Posterior vena cava (tissue), 2 donors: ENCODE results near the gene CLEC18B. TPM values are rescaled to one million over a fixed set of nuclear protein-coding genes. Genes with fewer than 3 reads are reported as not detected.
"Not testable (repeated sequence)": the region's sequence is repeated elsewhere in the genome, so short reads cannot be mapped to it uniquely, and the experiment has no call there.

Experiments
- DNase-seq: peaks from one replicate; pipeline ENCODE4 v3.0.0-alpha.2; 2020; ENCODE audit warnings: low spot score
- intact Hi-C, 2 donors: fragments of 100-400 bp; cut with DNase I; formaldehyde crosslinking; loops; one replicate each; pipeline versions ENCODE4 v1.14.1 to v1.14.2; 2022 to 2023
- long read RNA-seq, 2 donors: library from polyadenylated mRNA; unstranded; transcript quantifications; one replicate each; pipeline ENCODE4 v2.0.0, GENCODE V29; 2020 to 2021
- total RNA-seq, 2 donors: library from RNA; stranded (reverse); fragmentation: NEBNext Ultra II Directional; extraction: Animal tissue kit (Norgen Biotek cat#: 25700); gene quantifications; one replicate each; pipeline ENCODE4 v1.2.1, GENCODE V29; 2021
- donor health status: DM: yes; HTN: yes; CAD: no.
- donor health status: DM: yes; HTN: yes; CAD: no.

The CLEC18B gene
- under 1 TPM; 0.52 to 0.60 TPM for total RNA-seq
- long read RNA-seq, donor 1, partial matches to known transcripts: 0 of 1 reads
- long read RNA-seq, donor 1, other reads (novel, unspliced or antisense): 1 of 1 reads
- long read RNA-seq, donor 2: 0 reads

DNA sequence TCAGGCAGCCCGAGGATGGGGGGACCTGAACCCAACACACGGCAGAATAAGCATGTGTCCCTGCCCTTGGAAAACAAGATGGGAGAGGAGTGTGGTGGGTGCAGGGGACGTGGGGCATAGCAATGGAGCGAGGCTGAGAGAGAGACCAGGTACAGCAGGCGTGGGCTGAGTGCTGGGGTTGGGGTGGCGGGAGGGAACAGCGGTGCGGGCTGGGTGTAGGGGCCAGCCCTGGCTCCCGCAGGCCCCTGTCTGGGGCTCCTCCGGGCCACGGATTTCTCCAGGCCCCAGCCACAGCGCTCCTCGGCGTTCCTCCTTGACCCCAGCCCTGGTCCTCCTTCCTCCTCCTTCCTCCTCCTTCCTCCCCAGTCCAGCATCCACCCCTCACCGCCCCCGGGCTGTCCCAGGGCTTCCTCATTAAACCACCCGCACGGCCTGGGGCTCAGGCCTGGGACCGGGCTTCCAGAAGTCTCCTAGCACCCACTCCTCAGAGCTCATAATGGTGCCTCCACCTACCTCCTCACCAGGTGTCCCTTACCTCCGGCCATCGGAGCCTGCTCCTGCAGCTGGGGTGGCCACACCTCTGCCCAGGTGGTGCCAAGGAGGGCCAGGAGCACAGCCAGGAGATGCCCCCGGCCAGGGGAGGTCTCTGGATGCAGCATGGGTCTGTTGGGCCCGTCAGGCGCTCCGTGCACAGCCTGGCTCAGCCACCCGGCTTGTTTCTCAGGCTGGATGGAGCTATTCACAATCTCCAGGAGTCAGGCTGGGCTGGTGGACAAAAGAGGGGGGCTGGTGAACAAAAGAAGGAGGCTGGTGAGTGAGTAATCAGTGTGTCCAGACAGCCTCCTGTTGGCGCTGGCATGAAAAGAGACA lies at the start of gene CLEC18B:
CLEC18B (minus strand) TSS at position 867 of the 870 bp plus-strand sequence; CDS start at position 659, 208 bp downstream.
- intact Hi-C loops: not testable (repeated sequence)
- DNase-seq: peak; percentile 70

DNA sequence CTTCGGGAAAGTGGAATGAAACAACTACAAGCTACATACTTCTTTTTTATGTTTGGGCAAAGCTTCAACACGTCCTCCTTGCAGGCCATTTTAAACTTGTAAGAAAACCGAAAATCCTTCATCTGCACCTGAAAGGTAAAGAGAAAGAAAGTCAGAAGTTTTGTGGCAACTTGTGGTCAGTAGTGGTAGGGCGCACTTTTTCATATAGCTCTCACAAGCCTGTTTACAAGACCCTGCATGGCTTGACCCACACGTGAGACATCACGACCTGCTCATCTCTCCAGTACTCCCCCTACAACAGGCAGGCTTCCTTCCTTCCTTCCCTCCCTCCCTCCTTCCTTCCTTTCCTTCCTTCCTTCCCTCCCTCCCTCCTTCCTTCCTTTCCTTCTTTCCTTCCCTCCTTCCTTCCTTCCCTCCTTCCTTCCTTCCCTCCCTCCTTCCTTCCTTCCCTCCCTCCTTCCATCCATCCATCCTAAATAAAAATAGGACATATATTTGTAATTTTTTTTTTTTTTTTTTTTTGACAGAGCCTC lies 48.7 kb upstream of the CLEC18B start:
- intact Hi-C loops: loop anchor here (5.0 to 10.0 kb wide), 2 partner anchors 152 to 155 kb away; no protein-coding TSS in a partner anchor
- DNase-seq: no peak

DNA sequence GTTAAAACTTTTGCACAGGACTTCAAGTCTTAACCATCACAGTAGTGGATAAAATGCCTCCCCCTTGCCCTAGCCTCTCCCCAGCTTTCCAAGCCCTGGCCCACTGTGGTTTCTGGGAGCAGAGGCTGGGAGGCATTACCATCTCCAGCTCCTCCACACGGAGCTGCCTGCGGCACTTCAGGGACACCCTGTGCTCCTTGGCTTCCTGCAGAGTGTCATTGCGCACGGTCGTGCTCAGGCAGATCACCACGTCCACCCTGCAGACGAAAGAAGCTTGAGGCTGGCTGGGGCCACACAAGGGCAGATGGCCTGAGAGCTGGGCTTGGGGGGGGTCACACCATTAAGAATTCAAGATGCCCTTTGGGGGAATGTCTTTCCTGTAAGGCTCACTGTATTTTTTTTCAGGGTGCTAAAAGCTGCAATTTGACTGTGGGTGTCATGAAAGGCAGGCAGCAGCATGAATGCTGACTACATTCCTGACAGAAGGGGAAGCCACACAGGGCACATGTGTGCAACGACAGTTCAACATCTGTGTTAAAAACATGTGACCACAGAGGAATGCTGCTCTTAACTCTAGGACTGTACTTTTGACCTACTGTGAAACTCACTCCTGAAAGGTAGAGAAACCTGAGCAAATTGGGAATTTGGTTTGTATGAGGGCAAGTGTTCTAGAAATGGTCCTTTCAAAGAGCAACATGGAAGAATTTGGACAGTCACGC lies 47.7 kb upstream of the CLEC18B start:
- intact Hi-C loops: loop anchor here in 1 of 2 donors (10.0 kb wide), 1 partner anchor 156 kb away; no protein-coding TSS in a partner anchor

DNA sequence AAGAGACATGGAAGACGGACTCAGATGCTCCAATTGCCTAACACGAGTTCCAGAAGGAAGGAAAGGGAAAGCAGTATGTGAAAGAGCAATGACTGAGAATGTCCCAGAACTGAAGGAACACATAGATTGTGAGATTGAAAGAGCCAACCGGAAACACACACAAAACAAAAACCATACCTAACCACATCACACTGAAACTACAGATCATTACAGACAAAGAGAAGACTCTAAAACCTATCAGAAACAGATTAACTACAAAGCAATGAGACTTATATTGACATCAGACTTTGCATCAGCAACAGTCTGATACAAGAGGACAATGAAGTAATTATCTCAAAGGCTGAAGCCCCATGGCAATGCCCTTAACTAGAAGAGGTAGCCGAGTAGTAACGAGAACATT lies 45.6 kb upstream of the CLEC18B start:
- no peak for DNase-seq
- intact Hi-C loops: loop anchor here in 1 of 2 donors (10.0 kb wide), 1 partner anchor 158 kb away; no protein-coding TSS in a partner anchor

More for the DNA sequence above, 47.7 kb upstream of the CLEC18B start:
- DNase-seq: no peak

DNA sequence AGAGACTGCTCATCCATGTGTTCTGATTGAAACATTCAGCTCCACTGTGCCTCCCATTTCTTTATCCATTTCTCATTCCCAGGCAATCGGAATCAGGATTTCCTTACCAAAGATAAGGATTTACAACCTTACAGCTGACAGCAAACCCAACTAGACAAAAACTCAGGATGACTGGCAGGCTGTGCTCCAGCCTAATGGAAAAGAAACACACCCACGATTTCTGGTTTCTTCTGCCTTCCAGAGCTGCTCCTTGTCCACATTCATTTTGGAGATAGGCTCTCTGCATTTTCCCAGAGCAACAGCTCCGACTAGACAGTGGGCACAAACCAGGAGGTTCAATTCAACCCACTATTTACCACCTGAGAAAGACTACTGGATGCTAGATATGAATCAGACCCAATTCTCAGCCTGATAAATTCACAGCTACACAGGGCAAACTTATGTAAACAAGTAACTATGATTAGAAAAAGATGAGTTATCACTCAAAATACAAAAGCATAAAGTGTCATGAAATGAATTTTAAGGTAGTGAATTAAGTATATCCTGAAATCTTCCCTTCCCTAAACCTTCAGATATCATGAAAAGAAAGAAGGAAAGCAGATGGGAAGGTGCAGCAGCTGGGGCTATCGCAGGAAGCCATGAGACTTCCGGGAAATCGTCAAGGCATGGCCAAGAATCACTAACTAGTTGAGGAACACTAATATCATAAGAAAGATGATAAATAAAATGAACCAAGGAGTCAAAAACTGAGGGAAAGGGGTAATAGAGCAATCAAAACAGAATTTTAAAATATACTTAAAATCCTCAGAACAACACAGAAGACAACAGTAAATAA lies 44.8 kb upstream of the CLEC18B start:
- intact Hi-C loops: loop anchor here in 1 of 2 donors (10.0 kb wide), 1 partner anchor 159 kb away; no protein-coding TSS in a partner anchor
- DNase-seq: no peak

DNA sequence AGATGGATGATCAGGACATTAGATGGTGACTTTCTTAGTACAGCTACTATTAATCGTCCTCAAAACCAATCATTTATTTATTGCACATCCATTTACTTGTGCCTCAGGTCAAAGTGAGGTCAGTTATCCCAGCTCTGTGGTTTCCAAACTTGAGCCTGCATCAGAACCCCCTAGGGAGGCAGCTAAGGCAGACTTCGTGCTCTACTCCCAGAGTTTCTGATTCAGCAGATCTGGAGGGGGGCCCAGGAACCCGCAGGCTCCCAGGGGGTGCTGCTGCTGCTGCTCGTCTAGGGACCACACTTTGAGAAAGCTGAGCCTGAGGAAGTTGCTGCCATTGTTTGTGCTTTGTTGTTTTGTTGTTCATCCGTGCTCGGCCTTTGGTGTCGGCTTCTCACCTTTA lies 44.0 kb upstream of the CLEC18B start:
- intact Hi-C loops: loop anchor here in 1 of 2 donors (10.0 kb wide), 1 partner anchor 160 kb away; no protein-coding TSS in a partner anchor
- no peak for DNase-seq

DNA sequence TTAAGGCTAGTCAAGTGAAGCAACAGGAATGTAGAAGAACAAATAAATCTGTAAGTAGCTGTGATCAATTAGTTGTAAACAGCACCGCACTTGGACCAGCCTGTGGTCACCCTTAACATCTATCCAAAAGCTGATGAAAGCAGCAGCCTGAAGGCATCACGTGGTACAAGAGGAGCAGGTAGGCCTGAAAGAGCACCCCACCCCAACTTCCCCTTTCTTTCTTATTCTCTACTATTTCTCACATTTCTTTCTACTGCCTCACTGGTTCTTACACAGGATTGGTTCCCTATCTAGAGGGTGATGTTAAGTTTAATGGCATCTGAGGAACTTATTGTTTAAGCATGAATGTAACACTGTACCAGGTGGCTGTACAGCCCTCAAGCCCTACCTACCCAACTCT lies 42.6 kb upstream of the CLEC18B start:
- intact Hi-C loops: loop anchor here in 1 of 2 donors (10.0 kb wide), 1 partner anchor 161 kb away; no protein-coding TSS in a partner anchor
- no peak for DNase-seq

DNA sequence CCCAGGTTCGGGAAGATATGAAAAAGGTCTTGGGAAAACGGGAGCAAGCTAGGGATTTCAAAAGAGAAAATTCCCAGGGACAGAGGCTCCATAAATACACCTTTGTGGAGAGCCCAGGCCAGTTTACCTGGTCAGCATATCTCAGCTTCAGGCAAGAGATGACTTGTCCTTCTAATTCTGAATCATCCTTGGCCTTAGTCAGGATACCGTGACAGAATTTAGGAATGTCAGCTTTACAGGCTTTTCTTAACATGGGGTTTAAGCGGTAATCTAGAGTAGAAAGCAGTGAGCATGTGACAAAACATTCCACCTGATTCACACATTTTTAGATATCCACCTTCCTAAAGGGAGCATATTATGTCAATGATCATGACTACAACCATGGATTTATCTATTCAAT lies 41.1 kb upstream of the CLEC18B start:
- DNase-seq: no peak
- intact Hi-C loops: loop anchor here in 1 of 2 donors (10.0 kb wide), 1 partner anchor 162 kb away; no protein-coding TSS in a partner anchor

DNA sequence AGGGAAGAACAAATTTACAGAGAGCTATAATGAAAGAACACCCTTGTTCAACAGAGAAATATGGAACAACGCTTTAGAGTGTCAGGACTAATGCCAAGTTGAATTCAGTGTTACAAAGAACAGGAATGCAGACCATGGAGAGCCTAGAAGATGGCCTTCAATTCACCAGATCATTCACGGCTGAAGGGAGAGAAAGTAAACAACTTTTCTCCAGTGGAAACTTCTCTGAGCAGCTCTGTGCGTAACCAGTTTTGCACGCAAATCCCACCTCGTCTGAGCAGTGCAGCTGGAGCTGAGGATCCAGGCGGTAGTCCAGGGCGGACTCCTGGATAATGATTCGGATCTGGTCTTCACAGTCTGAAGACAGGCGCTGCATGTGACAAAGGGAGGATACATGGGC lies 40.5 kb upstream of the CLEC18B start:
- no peak for DNase-seq
- intact Hi-C loops: loop anchor here in 1 of 2 donors (10.0 kb wide), 1 partner anchor 163 kb away; no protein-coding TSS in a partner anchor

DNA sequence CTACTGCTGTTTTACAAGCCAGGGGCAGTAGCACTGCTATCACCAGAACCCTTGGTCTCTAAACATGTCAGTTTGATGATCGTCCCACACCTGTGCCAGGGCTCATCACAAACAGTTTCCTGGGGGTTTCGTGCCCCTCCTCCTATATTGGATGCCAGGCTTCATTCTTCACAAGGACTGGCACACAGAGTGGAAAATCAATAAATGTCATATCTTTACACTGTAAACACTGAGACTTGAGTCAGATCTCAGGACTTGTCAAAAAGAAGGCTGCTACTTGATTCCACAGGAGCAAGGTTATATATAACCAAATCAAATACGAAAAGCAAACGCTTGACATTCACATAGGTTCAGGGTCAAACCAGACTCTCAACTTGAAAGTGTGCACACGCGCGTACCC lies 39.3 kb upstream of the CLEC18B start:
- DNase-seq: no peak
- intact Hi-C loops: loop anchor here in 1 of 2 donors (10.0 kb wide), 1 partner anchor 164 kb away; no protein-coding TSS in a partner anchor

DNA sequence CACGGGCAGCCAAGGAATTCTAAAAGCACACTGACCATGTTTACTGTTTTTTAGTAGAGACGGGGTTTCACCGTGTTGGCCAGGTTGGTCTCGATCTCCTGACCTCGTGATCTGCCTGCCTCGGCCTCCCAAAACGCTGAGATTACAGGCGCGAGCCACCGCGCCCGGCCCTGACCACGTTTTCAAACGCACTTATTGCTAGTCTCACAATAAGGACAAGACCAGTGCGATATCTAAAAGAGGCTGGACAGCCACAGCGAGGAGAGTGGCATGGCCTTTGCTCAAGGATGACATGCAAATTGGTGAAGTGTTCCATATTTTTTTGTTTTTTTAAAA lies 35.0 kb upstream of the CLEC18B start:
- DNase-seq: no peak
- intact Hi-C loops: no loop called here

DNA sequence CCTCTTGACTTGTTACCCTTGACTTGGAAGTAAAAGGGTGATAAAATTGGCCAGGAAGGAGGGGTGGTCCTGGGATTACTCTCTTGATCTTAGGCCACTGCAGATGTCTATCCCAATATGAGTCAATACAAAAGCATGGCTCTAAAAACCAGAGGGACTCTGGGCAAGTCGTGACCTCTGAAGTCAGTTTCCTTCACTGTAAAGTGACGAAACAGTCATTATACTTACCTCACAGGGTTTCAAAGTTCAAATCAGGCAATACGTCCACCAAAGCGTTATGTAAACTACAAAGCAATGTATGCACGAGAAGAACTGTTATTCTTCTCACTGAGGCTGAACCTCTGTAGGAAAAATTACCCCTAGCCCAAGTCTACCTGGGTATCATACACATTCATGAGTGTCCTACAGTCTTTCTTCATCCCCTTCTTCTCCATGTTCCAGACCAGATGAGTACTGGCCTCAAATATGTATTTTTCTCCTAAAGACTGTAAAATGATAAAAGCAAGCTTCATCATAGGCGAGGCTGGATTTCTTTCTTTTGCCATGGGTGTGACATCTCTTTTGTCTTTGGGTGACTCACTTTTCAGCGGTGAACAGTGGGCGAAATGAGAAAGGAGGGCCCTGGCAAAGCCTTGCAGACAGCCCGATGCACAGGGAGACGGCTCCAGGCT lies 34.5 kb upstream of the CLEC18B start:
- intact Hi-C loops: no loop called here

DNA sequence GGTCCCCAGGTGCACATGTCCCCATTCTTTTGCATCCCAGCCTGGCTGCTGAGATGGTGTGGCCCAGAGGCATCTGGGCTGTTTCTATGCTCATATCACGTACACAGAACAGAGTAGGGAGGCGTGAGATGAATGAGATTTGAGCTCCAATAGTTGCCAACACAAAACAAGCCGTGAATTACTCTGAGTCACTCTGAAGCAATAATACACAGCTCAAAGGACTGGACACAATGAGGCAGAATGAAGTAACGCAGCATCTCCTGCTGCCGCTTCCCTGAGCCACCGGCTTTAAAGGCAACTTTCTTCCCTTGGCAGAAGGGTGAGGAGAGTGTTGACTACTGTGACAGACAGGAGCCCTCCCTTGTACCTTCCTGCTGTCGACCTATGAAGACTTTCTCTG lies 33.9 kb upstream of the CLEC18B start:
- intact Hi-C loops: no loop called here

More for the DNA sequence above, 34.5 kb upstream of the CLEC18B start:
- no peak for DNase-seq

DNA sequence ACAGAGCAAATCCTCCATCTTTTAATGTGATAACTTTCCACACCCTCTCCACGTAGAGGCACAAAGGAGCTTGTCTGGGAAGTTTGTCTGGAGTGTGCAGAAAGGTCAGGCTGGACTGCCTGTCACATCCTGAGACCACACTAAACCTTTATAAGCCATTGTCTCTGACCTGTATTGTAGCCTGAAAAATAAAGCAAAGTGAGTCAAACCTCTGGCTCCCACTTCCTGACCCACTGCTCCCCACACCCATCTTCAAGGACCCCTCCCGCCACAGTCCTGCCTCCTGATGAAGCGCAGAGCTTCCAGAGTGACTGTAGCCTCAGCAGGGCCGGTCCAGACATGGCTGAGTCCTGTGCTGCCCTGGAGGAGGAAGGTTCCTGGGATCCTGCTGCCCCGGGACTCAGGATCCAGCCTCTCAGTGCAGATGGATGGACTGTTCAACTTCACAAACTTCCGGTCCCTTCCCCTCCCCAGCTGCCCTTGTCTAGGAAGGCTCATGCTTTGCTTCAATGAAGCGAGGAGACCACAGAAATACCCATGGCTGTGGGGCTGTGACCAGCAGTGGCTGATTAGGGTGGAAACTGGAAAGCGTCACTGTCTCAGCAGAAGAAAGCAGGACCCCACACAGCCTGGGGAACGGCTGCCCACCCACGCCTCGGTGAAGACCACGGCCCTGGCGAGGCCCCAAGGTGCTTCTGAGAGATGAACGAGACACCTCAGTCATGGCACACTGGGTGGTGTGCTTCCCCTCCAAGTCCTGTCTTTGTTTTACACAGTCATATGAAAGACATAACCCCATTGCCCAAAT lies 30.9 kb upstream of the CLEC18B start:
- DNase-seq: no peak
- intact Hi-C loops: no loop called here

More for the DNA sequence above, 33.9 kb upstream of the CLEC18B start:
- no peak for DNase-seq

DNA sequence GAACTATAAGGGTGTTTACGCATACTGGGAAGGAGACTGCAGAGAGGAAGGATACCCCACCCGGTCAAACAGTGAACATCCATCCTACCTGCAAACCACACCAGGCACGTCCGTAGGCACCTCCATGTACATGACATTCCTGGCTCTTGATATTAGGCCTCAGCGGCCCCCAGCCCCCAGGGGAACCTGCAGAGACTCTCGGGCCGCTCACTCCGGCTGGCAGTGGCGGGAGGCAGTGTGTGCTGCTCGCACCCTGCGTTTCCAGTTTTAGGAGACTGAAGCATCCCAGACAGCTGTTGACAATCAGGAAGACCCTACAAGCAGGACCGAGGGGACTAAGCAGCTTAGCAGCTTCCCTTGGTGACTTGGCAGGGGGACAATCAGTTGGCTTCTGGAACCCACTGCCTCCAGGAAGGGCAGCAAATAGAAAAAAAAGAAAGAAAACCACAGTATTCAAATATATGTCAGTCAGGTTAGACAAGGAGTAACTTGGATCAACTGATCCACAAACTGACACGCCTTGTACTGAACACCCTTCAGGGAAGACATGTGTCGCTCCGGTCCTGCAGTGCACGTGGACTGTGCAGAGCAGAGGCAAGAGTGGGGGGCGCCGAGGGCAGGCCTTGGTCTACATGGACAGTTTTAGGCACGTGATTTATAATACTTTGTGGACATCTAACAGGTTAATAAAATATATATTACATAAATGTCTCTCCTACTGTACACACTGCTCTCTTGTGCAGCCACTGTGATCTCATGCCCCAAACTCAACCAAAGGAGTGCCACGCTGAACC lies 29.9 kb upstream of the CLEC18B start:
- intact Hi-C loops: no loop called here
- DNase-seq: peak; percentile 56

DNA sequence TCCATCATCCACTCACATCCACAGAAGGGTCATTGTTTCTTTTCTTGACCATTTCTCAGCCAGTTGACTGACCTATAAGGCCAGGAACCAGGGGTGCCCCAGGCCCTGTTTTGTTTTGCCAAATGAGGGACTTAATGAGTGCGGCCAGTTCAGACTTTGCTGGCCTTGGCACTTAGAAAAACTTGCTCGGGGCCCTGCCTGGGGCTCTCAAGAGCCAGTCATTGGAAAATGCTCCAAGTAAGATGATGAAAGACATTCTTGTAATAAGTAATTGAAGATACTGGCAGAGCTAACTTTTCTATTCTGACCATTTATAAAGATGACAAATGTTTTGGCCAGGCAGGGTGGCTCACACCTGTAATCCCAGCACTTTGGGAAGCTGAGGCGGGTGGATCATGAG lies 29.0 kb upstream of the CLEC18B start:
- intact Hi-C loops: no loop called here
- DNase-seq: peak; percentile 29
